Loucy (cell line): ENCODE data around the gene RORB.

Experiments
- EZH2phosphoT487 ChIP-seq: fragments of 200-600 bp; IDR thresholded peaks from 2 replicates; pipeline ENCODE4 v1.6.1; 2018; ENCODE audit warnings: antibody characterized with exemption, mild to moderate bottlenecking, moderate library complexity, borderline replicate concordance
- TF ChIP-seq, protein P1 (sequence below): fragments of 200-600 bp; sonication (generic); conservative IDR thresholded peaks from 2 replicates; pipeline ENCODE4 v1.5.1; 2014; ENCODE audit warnings: mild to moderate bottlenecking, antibody characterized with exemption, low read length

DNA sequence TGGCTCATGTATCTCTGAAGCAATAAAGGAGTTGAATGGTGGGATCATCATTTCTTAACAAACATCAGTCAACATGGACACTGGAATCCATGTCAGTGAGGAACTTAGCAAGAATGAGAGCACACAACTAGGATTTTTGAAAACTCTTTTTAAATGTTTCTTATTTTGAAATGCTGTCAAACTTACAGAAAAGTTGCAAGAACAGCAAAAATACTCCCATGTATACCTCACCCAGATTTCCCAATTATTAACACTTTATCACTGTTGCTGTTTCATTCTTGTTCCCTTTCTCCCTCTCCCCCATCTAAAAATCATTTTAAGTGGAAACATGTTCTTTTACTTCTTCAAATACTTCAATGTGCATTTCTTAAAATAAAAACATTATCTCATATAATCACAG lies 65.5 kb downstream of the RORB start:
- TF ChIP-seq, protein P1, sequence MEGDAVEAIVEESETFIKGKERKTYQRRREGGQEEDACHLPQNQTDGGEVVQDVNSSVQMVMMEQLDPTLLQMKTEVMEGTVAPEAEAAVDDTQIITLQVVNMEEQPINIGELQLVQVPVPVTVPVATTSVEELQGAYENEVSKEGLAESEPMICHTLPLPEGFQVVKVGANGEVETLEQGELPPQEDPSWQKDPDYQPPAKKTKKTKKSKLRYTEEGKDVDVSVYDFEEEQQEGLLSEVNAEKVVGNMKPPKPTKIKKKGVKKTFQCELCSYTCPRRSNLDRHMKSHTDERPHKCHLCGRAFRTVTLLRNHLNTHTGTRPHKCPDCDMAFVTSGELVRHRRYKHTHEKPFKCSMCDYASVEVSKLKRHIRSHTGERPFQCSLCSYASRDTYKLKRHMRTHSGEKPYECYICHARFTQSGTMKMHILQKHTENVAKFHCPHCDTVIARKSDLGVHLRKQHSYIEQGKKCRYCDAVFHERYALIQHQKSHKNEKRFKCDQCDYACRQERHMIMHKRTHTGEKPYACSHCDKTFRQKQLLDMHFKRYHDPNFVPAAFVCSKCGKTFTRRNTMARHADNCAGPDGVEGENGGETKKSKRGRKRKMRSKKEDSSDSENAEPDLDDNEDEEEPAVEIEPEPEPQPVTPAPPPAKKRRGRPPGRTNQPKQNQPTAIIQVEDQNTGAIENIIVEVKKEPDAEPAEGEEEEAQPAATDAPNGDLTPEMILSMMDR: no peak
- no peak for TF ChIP-seq EZH2phosphoT487
